Anterior cingulate cortex (tissue), 58 donors: ENCODE data around the gene WNK1.
"Not testable (repeated sequence)": the region's sequence is repeated elsewhere in the genome, so short reads cannot be mapped to it uniquely, and the experiment has no call there.

Experiments
- DNase-seq, 58 donors: peaks; one replicate each; lab custom pipeline; 2025; lab: John Stamatoyannopoulos, UW

The WNK1 gene

DNA sequence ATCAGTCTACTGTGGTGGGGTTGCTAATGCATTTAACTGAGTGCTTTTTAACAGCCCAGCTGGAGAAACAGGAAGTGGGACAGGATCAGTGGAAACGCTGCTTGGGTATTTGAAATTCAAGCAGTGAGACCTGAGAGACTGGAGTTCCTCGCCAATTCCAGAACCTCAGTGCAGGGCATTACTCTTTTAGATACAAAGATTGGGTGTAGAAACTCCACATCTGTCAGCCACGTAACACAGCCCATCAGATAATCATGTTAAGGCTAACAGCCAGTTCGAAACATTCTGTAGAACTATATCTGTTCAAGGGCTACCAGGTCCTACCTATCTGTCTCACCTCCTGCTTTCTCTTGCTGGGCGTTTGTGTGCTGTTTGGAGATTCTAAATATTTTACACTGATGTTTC, 151.6 kb downstream of the WNK1 start:
- no peak for DNase-seq

DNA sequence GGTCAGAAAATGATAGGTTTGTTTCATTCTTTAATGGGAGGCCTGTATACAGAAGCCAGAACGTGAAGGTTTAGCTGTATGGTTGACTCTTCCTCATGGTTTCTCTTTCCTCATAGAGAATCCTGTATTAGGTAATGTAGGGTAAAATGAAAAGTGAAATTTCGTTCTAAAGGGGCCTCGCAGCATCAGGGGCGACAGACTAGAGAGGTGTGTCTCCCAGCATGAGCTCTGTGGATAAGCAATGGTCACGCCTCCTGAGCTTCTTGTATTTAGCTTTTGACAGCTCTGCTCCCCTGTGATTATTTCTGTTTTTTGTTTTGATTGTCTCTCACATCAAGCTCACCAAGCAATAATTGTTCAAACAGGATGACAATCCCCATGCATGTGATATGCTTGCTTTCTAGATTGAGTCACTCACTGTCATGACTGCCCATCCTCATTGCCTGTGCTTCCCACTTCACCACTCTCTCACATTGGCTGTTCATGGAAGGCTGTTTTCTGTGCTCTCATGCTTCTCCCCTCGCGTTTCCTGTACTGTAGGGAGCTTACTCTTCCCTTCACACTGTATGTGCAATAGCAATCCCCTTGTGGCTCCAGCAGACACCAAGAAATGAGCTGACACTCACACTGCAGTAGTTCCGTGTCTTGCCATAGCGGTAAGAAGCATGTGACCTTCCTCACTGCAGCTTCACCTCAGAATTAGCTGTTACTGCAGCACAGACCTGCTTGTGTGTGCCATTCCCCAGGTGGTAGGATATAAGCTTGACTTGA, 153.1 kb downstream of the WNK1 start:
- DNase-seq, result no peak

DNA sequence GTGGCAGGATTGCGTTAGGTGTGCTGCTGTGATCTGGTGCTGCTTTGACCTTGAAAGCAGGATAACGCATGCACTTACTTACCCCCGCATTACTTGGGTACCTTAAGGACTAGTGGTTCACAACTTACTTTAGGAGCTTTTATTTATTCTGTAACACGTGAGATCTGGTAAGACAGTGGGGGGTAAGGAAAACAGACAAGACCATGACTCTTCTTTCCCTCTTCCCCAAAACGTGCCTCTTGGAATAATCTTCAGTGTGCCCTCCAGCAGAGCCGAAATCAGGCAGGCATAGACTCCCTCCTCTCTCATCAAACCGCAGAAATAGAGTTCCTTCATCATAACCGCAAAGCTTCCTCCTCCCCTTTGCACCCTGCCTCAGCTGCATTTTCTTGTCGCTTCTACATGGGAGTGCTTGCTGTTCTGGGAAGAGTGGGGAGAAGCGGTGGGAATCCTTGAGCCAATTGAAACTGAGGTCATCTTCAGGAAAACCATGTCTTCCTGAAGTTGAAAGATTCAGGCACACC, 153.7 kb downstream of the WNK1 start:
- DNase-seq, result no peak

DNA sequence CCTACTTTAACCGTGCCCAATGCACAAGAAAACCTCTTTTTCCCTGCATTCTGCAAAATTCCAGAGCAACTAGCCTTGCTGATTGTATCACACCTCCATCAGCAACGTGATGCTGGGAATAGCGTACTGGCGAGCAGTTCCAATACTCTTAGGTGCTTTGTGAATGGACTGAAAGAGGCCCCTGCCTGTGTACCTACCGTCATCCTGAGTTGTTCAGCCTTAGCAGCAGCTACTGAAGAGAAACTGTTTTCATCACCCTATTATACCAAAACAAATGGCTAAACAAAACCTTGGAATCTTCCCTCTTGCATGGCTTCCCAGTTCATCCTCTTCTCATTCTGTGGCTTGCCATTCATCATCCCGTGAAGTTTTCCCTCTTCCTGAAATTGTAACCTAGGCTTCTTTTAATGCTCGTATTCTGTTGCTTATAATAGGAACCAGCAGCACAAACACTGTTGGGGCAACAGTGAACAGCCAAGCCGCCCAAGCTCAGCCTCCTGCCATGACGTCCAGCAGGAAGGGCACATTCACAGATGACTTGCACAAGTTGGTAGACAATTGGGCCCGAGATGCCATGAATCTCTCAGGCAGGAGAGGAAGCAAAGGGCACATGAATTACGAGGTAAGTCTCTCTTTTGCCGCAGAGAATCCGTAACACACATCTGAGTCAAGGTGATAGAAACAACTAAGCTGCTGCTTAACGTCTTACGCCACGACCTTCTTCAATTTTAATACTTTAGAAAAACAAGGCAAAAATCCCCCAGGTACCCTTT, 155.2 kb downstream of the WNK1 start:
- DNase-seq, result no peak

DNA sequence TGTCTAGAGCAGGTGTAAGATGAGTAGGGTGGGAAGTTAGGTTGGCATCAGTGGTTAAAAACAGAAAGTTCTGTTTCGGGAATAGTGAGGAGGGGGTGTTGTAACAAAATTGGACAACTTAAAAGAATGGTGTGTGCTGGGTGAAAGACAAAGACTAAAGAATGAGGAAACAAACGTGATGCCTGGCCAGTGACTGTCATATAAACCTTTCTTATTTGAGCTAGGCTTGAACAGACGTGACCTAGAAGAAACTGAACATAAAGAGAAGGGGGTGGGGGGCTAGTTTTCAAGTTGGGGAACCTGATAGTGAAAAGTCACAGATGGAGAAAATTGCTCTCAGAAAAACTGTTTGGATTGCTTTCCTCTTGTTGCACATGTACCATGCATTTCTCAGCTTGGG, 157.5 kb downstream of the WNK1 start:
- DNase-seq, result no peak

DNA sequence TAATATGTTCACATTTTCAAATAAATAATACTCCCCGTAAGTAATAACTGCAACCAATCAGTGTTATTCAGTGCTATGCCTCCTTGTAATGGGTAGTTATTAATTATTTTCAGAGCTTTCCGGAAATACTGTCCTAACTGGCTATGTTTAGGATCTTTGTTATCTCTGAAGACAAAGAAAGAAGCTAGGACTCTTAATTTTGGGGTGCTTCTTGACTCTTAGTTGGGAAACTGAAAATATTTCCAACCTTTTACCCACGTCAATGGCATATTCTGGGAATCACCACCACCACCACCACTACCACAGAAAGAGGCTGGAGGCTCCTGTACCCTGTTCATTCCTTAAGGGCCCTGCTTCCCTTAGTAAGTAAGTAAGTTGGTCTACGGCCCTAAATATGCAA, 158.0 kb downstream of the WNK1 start:
- DNase-seq, result no peak

DNA sequence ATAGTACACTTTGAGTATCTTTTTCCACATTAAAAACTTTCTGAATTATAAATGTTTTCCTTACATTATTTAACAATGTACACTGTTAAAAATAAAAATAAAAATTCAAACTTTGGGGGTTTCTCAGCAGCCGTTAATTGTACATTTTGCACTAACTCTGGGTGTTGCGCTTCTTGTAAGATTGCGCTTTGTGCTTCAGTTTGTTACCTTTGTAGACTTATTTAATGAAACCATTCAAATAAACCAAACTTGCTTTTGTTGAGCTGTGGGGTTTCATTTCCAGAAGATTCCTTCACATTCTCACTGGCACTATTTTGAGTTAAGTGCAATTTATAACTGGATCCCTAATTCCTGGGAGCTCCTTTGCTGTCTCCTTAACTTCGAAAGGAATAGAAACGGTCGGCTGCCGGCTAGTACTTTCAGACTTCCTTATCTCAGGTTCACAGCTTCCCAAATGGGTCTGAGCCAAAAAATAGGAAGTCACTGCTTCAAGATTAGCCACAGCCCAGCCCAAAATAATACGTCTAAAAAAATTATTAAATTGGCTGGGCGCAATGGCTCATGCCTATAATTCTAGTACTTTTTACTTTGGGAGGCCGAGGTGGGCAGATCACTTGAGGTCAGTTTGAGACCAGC, 158.9 kb downstream of the WNK1 start:
- DNase-seq, result no peak

DNA sequence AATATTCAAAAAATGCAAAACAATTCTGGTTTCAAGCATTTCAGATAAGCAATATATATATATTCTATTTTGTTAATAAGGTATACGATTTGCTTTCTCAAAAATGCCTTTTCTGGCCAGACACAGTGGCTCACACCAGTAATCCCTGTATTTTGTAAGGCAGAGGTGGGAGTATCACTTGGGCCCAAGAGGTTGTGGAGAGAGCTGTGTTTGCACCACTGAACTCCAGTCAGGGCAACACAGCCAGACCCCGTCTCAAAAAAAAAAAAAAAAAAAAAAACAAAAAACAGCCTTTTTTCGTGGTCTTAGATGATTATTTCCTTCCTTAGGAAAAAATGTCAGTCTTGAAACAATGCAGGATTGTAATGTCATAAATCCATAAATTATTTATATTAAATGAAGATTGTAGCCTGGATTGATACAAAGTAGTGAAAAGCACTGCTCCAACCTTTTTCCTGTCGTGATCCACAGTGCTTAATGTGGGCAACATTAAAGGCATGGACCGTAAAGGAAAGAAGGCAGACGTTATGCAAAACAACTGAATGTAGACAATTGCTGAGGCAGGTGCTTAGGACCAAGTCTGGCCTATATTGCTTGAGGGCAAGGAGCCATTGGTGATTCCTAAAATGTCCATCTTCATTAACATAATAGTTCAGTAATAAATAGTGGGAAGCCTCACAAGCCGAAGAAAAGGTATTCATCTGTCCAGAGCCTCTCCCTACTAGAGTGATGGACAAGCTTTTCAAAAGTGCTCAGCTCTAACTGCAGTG, 160.3 kb downstream of the WNK1 start:
- no peak for DNase-seq

DNA sequence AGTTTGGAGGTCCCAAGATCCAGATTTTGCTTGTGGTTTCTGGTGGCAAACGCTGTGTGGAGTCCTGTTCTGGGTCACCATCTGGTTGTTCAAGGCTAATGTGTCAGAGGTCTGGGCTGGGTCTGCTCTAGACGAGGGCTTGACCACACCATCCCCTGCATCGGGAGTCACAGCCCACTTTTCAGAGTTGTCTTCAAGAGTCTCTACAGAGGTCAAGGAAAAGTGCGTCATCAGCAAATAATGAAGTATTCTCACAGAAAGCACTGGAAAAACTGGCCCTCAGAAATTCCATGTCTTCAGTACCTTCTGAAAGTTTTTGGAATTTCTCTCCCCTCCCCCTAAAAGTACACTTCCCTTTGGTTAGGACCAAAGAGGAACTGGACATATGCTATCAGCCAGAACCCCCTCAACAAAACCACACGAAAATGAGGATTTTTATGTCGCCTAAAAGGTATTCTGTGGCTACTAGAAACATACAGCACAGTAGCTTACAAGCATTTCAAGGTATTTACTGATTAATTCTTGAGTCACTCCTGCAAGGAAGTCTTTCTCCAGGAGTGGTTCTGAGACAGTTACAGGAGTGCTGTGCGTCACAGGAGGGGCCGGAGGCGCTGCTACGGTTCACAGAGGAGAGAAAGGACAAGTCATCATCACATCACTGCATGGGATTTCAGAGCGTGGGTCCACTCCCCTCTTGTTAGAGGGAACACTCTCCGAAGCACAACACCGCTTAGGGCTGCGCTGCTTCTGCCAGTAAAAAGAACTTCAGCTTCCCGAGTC, 161.7 kb downstream of the WNK1 start:
- DNase-seq, result no peak

DNA sequence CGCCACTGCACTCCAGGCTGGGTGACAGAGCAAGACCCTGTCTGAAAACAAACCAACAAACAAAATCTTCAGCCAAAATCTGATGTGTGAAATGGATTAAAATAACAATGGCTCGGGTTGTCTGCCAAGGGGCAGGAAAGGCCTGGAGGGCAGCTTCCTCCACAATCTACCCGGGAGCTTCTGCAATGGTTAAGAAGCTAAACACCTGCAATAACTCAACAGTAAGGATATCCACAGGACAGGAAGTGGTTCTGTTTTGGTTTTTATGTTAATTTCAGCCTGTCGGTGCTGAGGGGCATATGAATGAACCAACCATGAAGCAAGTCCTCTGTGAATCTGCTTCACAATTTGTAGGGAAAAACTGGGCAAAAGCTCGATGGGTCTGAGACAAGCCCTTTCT, 162.7 kb downstream of the WNK1 start:
- no peak for DNase-seq

DNA sequence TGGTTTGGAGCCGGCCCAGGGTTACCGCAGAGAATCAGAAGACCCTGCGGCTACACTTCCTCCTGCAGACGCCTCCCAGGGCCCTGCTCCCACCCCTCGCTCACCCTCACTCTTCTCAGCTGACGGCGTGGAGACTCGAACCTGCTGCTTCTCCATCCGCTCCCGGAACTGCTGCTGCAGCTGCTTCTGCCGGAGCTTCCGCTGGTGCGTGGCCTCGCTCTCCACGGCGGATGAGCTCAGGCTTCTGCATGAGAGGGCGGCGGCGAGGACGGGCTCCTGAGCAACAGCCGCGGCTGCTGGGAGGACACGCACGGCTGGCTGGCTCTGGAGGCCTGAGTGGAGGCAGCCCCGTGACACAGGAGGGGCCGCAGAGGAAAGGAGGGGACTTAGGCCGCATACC, 163.9 kb downstream of the WNK1 start:
- peak in 2 of 58 donors; percentile 15 to 19 for DNase-seq

DNA sequence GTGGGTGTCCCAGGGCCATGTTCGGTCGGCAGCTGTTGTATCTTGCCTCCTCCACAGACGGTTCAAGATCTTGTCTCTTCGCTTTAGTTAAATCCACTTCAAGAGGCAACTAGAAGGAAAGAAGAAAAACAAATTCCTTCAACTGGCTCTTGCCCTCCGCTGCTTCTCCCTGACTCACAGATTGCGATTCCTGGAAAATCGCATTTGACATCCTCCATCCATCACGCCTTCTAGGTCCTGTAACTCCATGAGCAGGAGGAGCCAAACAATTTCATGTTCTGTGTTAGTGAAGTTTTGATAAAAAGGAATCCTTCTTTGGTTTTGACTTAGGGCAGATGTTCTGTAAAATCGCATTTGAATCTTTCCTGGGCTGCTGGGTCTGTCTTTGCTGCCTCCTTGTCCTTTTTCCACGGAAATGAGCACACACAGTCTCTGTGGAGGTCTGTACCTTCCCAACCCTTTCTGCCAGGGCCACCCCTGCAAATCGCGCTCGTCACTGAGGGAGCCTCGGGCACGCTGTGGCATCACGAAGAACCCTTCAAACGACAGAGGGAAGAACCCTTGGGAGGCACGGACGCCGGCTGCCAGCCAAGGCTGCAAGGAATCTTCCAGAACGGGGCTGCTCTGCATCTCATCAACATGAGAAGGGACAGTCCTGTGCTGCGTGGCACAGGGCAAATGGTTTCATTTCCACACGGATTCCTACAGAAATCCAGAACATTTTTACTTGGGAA, 164.5 kb downstream of the WNK1 start:
- no peak for DNase-seq

DNA sequence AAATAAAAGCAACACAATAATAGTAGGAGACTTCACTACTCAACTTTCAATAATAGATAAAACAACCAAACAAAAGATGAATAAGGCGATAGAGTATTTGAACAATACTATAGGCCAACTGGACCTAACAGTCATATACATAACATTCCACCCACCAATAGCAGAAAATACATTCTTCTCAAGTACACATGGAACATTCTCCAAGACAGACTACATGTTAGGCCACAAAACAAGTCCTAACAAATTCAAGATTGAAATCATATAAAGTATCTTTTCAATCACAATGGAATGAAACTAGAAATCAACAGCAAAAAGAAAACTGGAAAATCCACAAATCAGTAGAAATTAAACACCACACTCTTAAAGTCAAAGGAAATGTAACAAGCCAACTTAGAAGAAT, 168.3 kb downstream of the WNK1 start:
- no peak for DNase-seq

DNA sequence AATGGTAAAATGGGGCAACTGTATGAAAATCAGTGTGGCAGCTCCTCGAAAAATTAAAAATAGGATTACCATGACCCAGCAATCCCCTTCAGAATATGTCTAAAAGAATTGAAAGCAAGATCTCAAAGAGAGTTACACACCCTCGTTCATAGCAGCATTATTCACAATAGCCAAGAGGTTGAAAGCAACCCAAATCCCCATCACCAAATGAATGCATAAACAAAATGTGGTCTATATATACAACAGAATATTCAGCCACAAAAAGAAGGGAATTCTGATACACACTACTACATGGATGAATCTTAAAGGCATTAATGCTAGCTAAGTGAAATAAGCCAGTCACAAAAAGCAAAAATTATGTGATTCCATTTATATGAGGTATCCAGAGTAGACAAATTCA, 169.9 kb downstream of the WNK1 start:
- DNase-seq, result no peak

DNA sequence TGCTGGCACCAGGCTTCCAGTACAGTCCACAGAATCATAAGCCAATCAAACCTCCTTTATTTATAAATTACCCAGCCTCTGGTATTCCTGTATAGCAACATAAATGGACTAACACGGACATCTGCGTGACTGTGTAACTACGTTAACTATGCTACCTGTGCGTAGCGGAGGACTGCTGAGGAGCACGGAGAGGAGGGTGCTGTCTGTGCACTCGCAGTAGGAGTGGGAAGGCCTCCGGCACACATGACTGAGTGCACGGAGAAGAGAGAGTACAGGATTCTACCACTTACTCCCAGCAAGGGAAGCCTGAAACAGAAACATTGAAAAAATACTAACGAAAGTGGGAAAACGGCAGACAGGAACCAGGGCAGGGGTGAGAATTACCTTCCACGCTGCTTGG, 174.3 kb downstream of the WNK1 start:
- no peak for DNase-seq

DNA sequence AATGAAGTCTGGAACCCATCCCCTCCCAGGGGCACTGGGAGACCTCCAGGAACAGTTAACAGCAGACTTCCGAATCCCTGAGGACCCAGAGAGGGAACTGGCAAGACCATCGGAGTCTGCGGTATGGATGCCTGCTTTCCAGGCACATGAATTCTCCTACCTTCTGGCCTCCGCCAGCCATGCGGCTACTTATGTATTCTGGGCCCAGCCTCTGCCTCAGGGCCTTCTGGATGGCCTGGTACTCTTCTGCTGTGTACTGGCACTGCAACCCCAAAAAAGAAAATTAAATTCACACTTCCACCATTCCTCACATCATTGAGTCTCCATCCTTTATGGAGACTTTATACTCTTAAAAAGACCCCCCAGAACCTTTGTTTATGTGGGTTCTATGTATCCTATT, 178.7 kb downstream of the WNK1 start:
- no peak for DNase-seq

DNA sequence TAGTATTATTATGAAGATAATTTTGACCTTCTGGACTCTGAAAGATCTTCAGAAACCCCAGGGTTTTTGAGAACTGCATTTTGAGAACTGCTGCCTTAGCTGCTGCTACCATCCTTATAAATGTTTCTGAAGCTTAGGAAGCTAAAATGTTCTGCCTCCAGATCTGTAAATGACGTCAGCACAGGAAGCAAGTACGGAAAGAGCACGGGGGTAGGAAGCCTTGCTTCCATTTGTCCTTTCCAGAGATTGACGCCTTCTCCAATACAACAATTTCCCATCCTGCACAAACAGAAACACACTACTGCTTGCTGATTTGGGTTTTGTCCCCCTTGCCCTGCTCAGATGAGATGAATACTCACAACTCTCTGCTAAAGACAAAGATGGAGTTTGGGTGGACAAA, 179.2 kb downstream of the WNK1 start:
- no peak for DNase-seq

DNA sequence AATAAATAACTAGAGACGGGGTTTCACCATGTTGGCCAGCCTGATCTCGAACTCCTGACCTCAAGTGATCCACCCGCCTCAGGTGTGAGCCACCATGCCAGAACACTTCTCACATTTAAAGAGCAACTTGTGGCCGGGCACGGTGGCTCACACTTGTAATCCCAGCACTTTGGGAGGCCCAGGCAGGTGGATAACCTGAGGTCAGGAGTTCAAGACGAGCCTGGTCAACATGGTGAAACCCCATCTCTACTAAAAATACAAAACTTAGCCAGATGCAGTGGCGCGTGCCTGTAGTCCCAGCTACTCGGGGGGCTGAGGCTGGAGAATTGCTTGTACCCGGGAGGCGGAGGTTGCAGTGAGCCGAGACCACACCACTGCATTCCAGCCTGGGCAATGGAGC, 183.5 kb downstream of the WNK1 start:
- not testable (repeated sequence) for DNase-seq
